Measurements from ENCODE around the gene GPER1.
A peak's percentile ranks its signal among the peaks of the same experiment; 100 is the strongest.

The GPER1 gene

GRCh38 chr7:1085266-1085665 is 2.6 kb upstream of the GPER1 start:
- Histone ChIP-seq H3K36me3 (ENCODE audit: insufficient read depth, low read length) (no peaks in the 10 kb centered on the region), H3K9me3 (ENCODE audit: low read length) (no peaks in the 10 kb centered on the region), H3F3A (ENCODE audit: insufficient read depth, low read length) (no peaks in the 10 kb centered on the region), H3K4me3 (ENCODE audit: low read depth, low read length, poor library complexity, severe bottlenecking) (no peak overlapping the region), H3K9me2 (ENCODE audit: low read depth, low read length) (no peaks in the 10 kb centered on the region), H3K27ac (ENCODE audit: low read depth, low read length, poor library complexity, severe bottlenecking) (no peak overlapping the region), H3K27me3 (ENCODE audit: insufficient read depth, low read length) (0 out of 2 replicates have a peak, but pooled peaks cover 11% of the 10 kb centered on the region), H4K20me1 (ENCODE audit: insufficient read depth, low read length) (no peaks in the 10 kb centered on the region), H3K9ac (ENCODE audit: low read length) (no peak overlapping the region), H3K79me2 (ENCODE audit: insufficient read depth, low read length) (no peaks in the 10 kb centered on the region), H3K4me2 (ENCODE audit: low read length) (no peak overlapping the region), H3K4me1 (ENCODE audit: insufficient read depth, low read length, severe bottlenecking) (peaks cover 15% of the 10 kb centered on the region), H2AFZ (ENCODE audit: low read length) (no peak overlapping the region)
- TF ChIP-seq EZH2 (IDR thresholded peaks at IDR 0.05; ENCODE audit: borderline replicate concordance, low read length) (no peak), CTCF (IDR thresholded peaks at IDR 0.05; ENCODE audit: low read length) (no peak)

- Histone ChIP-seq H3K4me2 (ENCODE audit: low read length) (no peak overlapping the region), H3K9me2 (ENCODE audit: low read depth, low read length) (no peaks in the 10 kb centered on the region), H3K4me3 (ENCODE audit: low read depth, low read length, poor library complexity, severe bottlenecking) (no peak overlapping the region), H4K20me1 (ENCODE audit: insufficient read depth, low read length) (no peaks in the 10 kb centered on the region), H3K9ac (ENCODE audit: low read length) (no peak overlapping the region), H3K4me1 (ENCODE audit: insufficient read depth, low read length, severe bottlenecking) (peaks cover 15% of the 10 kb centered on the region), H3K79me2 (ENCODE audit: insufficient read depth, low read length) (no peaks in the 10 kb centered on the region), H3F3A (ENCODE audit: insufficient read depth, low read length) (no peaks in the 10 kb centered on the region), H3K36me3 (ENCODE audit: insufficient read depth, low read length) (no peaks in the 10 kb centered on the region), H3K9me3 (ENCODE audit: low read length) (no peaks in the 10 kb centered on the region), H3K27me3 (ENCODE audit: insufficient read depth, low read length) (0 out of 2 replicates have a peak, but pooled peaks cover 11% of the 10 kb centered on the region), H3K27ac (ENCODE audit: low read depth, low read length, poor library complexity, severe bottlenecking) (no peak overlapping the region), H2AFZ (ENCODE audit: low read length) (no peak overlapping the region)
- TF ChIP-seq EZH2 (IDR thresholded peaks at IDR 0.05; ENCODE audit: borderline replicate concordance, low read length) (no peak), CTCF (IDR thresholded peaks at IDR 0.05; ENCODE audit: low read length) (no peak)
Observed at GRCh38 chr7:1085910-1086421, 1.9 kb upstream of the GPER1 start.

GRCh38 chr7:1086588-1087464 is 1.1 kb upstream of the GPER1 start:
- H3K27me3 ChIP-seq (ENCODE audit: insufficient read depth, low read length): 0 out of 2 replicates have a peak, but pooled peaks cover 11% of the 10 kb centered on the region
- H3K79me2 ChIP-seq (ENCODE audit: insufficient read depth, low read length): no peaks in the 10 kb centered on the region
- no peak overlapping the region for H3K27ac ChIP-seq (ENCODE audit: low read depth, low read length, poor library complexity, severe bottlenecking)
- H3K4me2 ChIP-seq (ENCODE audit: low read length): peak overlapping the region; percentile 71
- H3K9me2 ChIP-seq (ENCODE audit: low read depth, low read length): no peaks in the 10 kb centered on the region
- H4K20me1 ChIP-seq (ENCODE audit: insufficient read depth, low read length): no peaks in the 10 kb centered on the region
- H3K9me3 ChIP-seq (ENCODE audit: low read length): no peaks in the 10 kb centered on the region
- H3F3A ChIP-seq (ENCODE audit: insufficient read depth, low read length): no peaks in the 10 kb centered on the region
- H3K36me3 ChIP-seq (ENCODE audit: insufficient read depth, low read length): peaks cover 1% of the 10 kb centered on the region
- TF ChIP-seq EZH2 (IDR thresholded peaks at IDR 0.05; ENCODE audit: borderline replicate concordance, low read length) (no peak), CTCF (IDR thresholded peaks at IDR 0.05; ENCODE audit: low read length) (peak; percentile 88)
- peak overlapping the region; percentile 51 for H3K4me3 ChIP-seq (ENCODE audit: low read depth, low read length, poor library complexity, severe bottlenecking)
- H3K4me1 ChIP-seq (ENCODE audit: insufficient read depth, low read length, severe bottlenecking): peaks cover 15% of the 10 kb centered on the region
- H2AFZ ChIP-seq (ENCODE audit: low read length): no peak overlapping the region
- no peak overlapping the region; the same call in 1 of the 2 replicates for H3K9ac ChIP-seq (ENCODE audit: low read length)
